ENCODE data around the gene UBE2I.

DNA sequence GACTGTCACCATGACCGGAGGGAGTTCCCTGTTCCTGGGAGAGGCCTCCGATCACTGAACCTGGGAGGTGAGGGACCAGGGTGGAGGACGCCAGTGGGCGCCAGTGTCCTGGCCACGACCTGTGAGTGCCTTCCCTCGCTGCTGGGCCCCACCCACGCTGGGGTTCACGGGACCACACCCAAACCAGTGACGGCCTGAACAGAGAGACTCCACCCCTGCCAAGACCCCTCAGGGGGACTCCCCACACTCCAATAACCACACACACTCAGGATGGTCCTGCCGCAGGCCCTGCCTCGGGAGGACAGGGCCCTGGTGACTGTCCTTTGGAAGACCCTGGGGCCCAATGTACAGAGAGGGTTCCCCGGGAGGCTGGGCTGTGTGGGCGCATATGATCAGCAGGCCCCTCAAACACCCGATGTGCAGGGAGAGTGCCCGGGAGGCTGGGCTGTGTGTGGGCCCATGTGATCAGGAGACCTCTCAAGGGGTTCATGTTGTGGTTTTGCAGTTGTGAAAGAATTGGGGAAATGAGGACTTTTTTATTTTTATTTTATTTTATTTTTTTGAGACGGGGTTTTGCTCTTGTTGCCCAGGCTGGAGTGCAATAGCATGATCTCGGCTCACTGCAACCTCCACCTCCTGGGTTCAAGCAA is 27.0 kb upstream of the UBE2I start:
- TF ChIP-seq, protein P1, sequence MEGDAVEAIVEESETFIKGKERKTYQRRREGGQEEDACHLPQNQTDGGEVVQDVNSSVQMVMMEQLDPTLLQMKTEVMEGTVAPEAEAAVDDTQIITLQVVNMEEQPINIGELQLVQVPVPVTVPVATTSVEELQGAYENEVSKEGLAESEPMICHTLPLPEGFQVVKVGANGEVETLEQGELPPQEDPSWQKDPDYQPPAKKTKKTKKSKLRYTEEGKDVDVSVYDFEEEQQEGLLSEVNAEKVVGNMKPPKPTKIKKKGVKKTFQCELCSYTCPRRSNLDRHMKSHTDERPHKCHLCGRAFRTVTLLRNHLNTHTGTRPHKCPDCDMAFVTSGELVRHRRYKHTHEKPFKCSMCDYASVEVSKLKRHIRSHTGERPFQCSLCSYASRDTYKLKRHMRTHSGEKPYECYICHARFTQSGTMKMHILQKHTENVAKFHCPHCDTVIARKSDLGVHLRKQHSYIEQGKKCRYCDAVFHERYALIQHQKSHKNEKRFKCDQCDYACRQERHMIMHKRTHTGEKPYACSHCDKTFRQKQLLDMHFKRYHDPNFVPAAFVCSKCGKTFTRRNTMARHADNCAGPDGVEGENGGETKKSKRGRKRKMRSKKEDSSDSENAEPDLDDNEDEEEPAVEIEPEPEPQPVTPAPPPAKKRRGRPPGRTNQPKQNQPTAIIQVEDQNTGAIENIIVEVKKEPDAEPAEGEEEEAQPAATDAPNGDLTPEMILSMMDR (IDR thresholded peaks at IDR 0.05), result no peak
- TF ChIP-seq POLR2A (IDR thresholded peaks at IDR 0.05) (no peak), EP300 (IDR thresholded peaks at IDR 0.05) (no peak)
